Measurements from ENCODE around the gene RPL29.

GRCh38 chr3:52010431-52010830, 14.7 kb upstream of the RPL29 start:
- no peak for TF ChIP-seq CTCF (IDR thresholded peaks at IDR 0.05)
- TF ChIP-seq POLR2AphosphoS5 (IDR thresholded peaks at IDR 0.05) = no peak
- no peak for TF ChIP-seq POLR2A (IDR thresholded peaks at IDR 0.05)
- TF ChIP-seq EP300 (IDR thresholded peaks at IDR 0.05) = no peak

Measured in sigmoid colon (tissue), 4 donors.